Endometrial microvascular endothelial cells (primary cell): ENCODE results near the gene C5orf47. TPM values are rescaled to one million over a fixed set of nuclear protein-coding genes. Genes with fewer than 3 reads are reported as not detected.

Experiments
- in situ Hi-C: cut with HindIII; loops from 2 replicates; pipeline ENCODE4 v1.10.0; 2017; ENCODE audit warnings: low sequenced_read_pairs, low pct_unique_long_range_greater_than_20kb; ENCODE audit errors: inconsistent ontology term
- total RNA-seq: library from RNA; depleted of rRNA; stranded (reverse); fragments of >200 nt; gene quantifications from one replicate; pipeline ENCODE4 v1.2.3, GENCODE V29; 2015; ENCODE audit errors: inconsistent ontology term

C5orf47 gene
- total RNA-seq, 1 donor from 2014 or later, result not detected

- in situ Hi-C loops, result no loop called here
Observed at GRCh38 chr5:173968154-173968797, 20.7 kb upstream of the C5orf47 start.

- in situ Hi-C loops, result no loop called here
Observed at GRCh38 chr5:173969167-173970049, 19.6 kb upstream of the C5orf47 start.

GRCh38 chr5:173970878-173971650, 17.9 kb upstream of the C5orf47 start:
- in situ Hi-C loops, result no loop called here

- in situ Hi-C loops, result no loop called here
Observed at GRCh38 chr5:173971681-173972345, 17.2 kb upstream of the C5orf47 start.

- in situ Hi-C loops, result no loop called here
Observed at GRCh38 chr5:173972607-173972924, 16.4 kb upstream of the C5orf47 start.

GRCh38 chr5:173972925-173973615, 15.9 kb upstream of the C5orf47 start:
- in situ Hi-C loops, result no loop called here

GRCh38 chr5:173973616-173973969, 15.4 kb upstream of the C5orf47 start:
- in situ Hi-C loops, result no loop called here

- in situ Hi-C loops, result no loop called here
Observed at GRCh38 chr5:173974688-173975239, 14.2 kb upstream of the C5orf47 start.

GRCh38 chr5:173981185-173981761, 7.7 kb upstream of the C5orf47 start:
- in situ Hi-C loops, result no loop called here

GRCh38 chr5:173984218-173984617, 4.8 kb upstream of the C5orf47 start:
- in situ Hi-C loops, result no loop called here

- in situ Hi-C loops, result no loop called here
Observed at GRCh38 chr5:173989432-173990082, 587 bp downstream of the C5orf47 start.

- in situ Hi-C loops, result no loop called here
Observed at GRCh38 chr5:173997331-173997730, 8.4 kb downstream of the C5orf47 start.

- in situ Hi-C loops, result no loop called here
Observed at GRCh38 chr5:173998531-173998930, 9.6 kb downstream of the C5orf47 start.

GRCh38 chr5:174000076-174000475, 11.1 kb downstream of the C5orf47 start:
- in situ Hi-C loops, result no loop called here

GRCh38 chr5:174003795-174004194, 14.8 kb downstream of the C5orf47 start:
- in situ Hi-C loops, result no loop called here

GRCh38 chr5:174008922-174009321, 20.0 kb downstream of the C5orf47 start:
- in situ Hi-C loops, result no loop called here

GRCh38 chr5:174010365-174010764, 21.4 kb downstream of the C5orf47 start:
- in situ Hi-C loops, result no loop called here

GRCh38 chr5:174011441-174011840, 22.5 kb downstream of the C5orf47 start:
- in situ Hi-C loops, result no loop called here
